GM18873 (cell line): ENCODE results near the gene ARHGAP26.
A peak's percentile ranks its signal among the peaks of the same experiment; 100 is the strongest.

Source experiments
- ATAC-seq: cut with Tn5 transposase; IDR thresholded peaks from one replicate; pipeline ENCODE4 v1.9.1; 2021; ENCODE audit warnings: mild to moderate bottlenecking, moderate library complexity, moderate number of reproducible peaks; ENCODE audit not compliant: unreplicated experiment, low FRiP score

The ARHGAP26 gene

GRCh38 chr5:143204474-143205246, 434.5 kb downstream of the ARHGAP26 start:
- no peak for ATAC-seq

- ATAC-seq, result no peak
These were observed 435.2 kb downstream of the ARHGAP26 start for GRCh38 chr5:143205386-143205785.

- ATAC-seq, result no peak
These were observed 435.7 kb downstream of the ARHGAP26 start for GRCh38 chr5:143205883-143206195.

GRCh38 chr5:143206196-143207053, 436.2 kb downstream of the ARHGAP26 start:
- peak; percentile 52 for ATAC-seq

GRCh38 chr5:143207058-143207457, 436.9 kb downstream of the ARHGAP26 start:
- ATAC-seq, result no peak

GRCh38 chr5:143207563-143208364, 437.6 kb downstream of the ARHGAP26 start:
- ATAC-seq, result no peak

- no peak for ATAC-seq
These were observed 438.1 kb downstream of the ARHGAP26 start for GRCh38 chr5:143208365-143208641.

GRCh38 chr5:143208781-143209510, 438.8 kb downstream of the ARHGAP26 start:
- no peak for ATAC-seq

- ATAC-seq, result no peak
These were observed 439.8 kb downstream of the ARHGAP26 start for GRCh38 chr5:143209881-143210395.

- no peak for ATAC-seq
These were observed 440.4 kb downstream of the ARHGAP26 start for GRCh38 chr5:143210576-143210975.

GRCh38 chr5:143212261-143212660, 442.1 kb downstream of the ARHGAP26 start:
- ATAC-seq, result no peak

- ATAC-seq, result no peak
These were observed 443.2 kb downstream of the ARHGAP26 start for GRCh38 chr5:143213231-143213850.

- ATAC-seq, result peak; percentile 40
These were observed 443.7 kb downstream of the ARHGAP26 start for GRCh38 chr5:143213851-143214363.

GRCh38 chr5:143214458-143214857, 444.3 kb downstream of the ARHGAP26 start:
- no peak for ATAC-seq

- no peak for ATAC-seq
These were observed 444.7 kb downstream of the ARHGAP26 start for GRCh38 chr5:143214890-143215289.

GRCh38 chr5:143215690-143216089, 445.5 kb downstream of the ARHGAP26 start:
- ATAC-seq, result no peak

- no peak for ATAC-seq
These were observed 446.0 kb downstream of the ARHGAP26 start for GRCh38 chr5:143216211-143216610.

- ATAC-seq, result no peak
These were observed 447.1 kb downstream of the ARHGAP26 start for GRCh38 chr5:143217065-143217803.

GRCh38 chr5:143217804-143218160, 447.6 kb downstream of the ARHGAP26 start:
- peak; percentile 34 for ATAC-seq
